GM10266 (cell line): ENCODE results near the gene DIO1.

Experiments used
- DNase-seq: peaks from one replicate; pipeline ENCODE4 v3.0.0; 2012; ENCODE audit errors: extremely low spot score
- CTCF ChIP-seq: IDR thresholded peaks from 2 replicates; pipeline ENCODE4 v1.5.1; 2012; ENCODE audit warnings: mild to moderate bottlenecking, low read depth; ENCODE audit not compliant: control insufficient read depth, insufficient read depth; ENCODE audit errors: missing control alignments

Gene DIO1

GRCh38 chr1:53931523-53931922 lies 37.5 kb downstream of the DIO1 start:
- no peak for DNase-seq
- TF ChIP-seq CTCF, result no peak

DNA sequence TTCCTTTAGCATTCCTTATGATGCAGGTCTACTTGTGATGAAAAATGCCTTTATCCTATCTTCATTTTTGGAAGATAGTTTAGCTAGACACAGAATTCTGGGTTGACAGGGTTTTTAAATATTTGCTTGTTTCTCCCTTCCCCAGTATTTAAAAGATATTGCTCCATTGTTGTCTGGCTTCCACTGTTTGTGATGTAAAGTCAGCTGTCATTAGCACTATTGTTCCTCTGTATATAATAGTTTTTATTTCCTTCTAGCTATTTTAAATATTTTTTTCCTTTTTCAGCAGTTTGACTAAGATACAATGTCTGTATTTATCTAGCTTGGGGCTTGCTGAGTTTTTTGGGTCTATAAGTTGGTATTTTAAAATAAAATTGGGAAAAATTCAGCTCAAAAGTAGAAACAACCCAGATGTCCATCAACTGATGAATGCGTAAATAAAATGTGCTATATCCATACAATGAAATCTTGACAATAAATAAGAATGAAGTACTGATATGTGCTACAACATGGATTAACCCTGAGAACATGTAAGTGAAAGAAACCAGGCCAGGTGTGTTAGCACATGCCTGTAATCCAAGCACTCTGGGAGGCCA lies 40.3 kb downstream of the DIO1 start:
- TF ChIP-seq CTCF, result no peak
- DNase-seq, result no peak

DNA sequence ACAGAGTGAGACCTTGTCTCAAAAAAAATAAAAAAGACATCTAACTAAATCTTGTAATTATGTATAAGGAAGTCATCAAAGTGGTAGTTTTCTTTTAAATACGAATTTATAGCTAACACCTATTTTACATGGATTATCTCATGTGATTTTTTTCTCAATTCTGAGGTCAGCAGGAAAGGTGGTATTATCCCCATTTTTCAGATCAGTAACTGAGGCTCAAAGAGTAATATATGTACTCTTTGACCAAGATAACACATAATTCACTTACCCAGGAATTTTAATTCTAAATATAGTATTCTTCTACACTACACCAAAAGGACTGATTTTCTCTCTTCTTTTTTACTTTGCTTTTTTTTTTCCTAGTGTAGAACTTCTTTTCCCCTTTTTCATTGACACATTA lies 42.4 kb downstream of the DIO1 start:
- DNase-seq, result no peak
- TF ChIP-seq CTCF, result no peak

DNA sequence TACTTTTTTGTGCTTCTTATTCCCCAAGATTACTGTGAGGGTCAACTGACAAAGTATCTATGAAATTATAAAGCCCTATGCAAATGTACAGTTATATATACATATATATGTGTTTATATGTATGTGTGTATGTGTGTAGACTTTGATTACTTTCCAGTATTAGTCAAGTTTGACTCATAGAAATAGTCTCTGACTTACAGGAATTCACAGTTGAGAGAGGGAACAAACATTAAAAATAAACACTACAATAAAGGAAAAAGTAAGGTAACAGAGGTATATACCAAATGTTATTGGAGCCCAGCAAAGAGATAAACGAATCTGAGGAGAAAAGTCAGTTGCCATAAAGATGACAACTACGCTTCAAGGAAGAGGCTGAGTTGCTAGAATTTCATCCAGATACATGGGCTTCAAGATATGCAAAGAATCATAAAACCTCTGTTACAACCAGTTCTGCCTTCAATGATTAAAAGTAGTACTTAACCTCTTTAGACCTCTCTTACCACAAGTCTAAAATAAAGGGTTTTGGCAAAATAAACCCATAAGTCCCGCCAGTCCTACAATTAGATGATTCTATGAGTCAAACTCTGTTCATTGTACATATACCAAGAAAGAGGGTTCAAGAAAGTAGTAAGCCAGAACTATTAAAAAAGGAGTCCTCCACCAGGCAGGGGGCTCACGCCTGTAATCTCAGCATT lies 44.3 kb downstream of the DIO1 start:
- no peak for TF ChIP-seq CTCF
- DNase-seq, result no peak

DNA sequence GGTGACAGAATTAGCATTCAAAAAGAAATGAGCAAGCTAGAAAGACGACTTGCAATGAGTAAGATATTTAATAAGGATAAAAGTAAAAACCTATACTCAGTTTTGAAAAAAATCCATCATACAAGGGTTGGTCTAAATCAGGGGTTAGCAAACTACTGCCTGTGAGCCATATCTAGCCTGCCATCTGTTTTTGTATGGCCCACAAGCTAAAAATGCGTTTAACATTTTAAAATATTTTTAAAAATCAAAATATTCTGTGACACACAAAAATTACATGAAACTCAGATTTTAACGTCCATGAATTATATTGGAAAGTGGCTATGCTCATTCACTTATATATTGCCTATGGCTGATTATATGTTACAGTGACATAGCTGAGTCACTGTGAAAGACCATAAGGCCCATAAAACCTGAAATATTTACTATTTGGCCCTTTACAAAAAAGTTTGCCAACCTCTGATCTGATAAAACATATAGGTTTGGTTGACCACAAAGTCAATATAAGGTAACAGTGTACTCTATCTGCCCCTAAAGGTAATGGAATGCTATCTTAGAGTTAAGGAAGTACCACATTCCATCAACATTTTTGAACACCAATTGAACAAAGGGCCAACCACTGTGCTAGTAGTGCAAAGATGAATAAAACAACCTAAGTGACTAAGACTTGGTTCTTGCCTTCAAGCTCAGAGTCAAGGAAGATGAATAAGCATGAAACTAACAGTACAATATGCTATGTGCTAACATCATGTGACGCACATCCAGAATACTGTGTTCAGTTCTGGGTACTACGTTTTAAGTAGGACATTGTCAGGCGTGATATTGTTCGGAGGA lies 48.4 kb downstream of the DIO1 start:
- no peak for TF ChIP-seq CTCF

DNA sequence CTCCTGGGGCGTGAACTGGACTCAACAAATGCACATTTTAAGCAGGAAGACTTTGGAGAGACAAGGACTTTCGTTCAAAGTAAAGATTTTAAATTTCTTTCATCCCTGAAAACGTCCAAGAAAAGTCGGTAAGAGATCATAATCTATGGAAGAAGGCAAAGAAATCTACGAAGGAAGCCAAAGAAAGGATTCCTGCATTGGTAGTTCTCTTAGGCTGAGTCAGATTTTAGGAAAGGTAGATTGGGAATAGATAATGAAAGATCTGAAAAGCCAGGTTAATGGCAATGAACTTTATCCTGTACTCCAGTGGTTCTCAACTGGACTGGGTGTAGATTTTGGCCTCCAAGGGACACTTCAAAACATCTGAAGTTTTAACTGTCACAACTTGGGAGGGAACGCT lies 49.1 kb downstream of the DIO1 start:
- no peak for DNase-seq
- no peak for TF ChIP-seq CTCF

More for the DNA sequence above, 48.4 kb downstream of the DIO1 start:
- no peak for DNase-seq

GRCh38 chr1:53943490-53944043 lies 49.6 kb downstream of the DIO1 start:
- no peak for DNase-seq
- TF ChIP-seq CTCF, result no peak
